Activated CD4-positive, alpha-beta T cell treated with anti-CD3 and anti-CD28 coated beads, Interleukin-2, amount 50 U/mL, for 16 hours (primary cell): Measurements from ENCODE around the gene NT5C1B.
A peak's percentile ranks its signal among the peaks of the same experiment; 100 is the strongest.

Experiments
- DNase-seq: peaks from one replicate; pipeline ENCODE4 v3.0.0-alpha.2; 2020

Gene NT5C1B

DNA sequence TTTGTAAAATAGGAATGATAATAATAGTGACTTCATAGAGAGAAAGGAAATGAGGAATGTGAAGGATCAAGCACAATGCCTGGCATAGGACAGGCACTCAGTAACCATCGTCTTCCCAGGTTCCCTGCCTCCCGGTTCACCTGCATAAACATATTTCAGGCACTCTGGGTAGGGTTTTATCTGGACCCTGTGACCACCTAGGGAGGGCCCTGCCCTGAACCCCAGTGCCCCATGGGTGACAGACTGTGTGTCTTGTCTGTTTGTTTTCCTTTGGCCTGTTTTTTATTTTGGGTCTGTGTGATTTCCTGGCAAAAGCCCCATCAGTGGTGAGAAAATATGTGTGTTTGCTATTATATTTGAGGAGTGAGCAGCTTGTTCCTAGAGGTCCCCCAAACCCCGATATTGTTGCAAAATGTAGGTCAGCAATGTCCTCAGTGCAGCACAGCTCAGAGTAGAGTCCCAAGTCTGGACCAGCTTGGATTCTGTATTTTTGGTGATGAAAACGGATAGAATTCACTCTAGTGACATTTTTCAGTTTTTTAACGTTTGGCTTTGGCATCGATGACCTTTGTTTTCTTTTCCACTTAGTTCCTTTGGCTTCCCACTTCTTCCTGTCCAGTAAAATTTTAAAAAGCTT, 9.6 kb upstream of the NT5C1B start:
- no peak for DNase-seq

DNA sequence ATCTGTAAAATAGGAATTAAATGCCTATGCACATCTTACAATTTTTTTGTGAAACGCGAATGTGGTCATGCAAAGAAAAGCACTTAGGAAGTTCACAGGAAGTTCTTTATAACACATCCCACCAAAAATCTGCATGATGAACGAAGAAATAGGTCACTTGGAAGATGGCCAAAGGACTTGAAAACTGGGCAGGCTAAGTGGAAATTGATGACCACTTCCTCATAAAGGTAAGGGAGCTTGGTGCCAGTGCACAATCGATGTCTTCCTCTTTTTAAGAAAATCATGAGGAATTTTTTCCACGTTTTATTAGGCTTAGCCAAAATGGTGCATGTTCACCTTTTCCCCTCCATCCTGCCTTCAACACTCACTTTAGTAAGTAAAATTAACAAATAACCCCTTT, 8.2 kb upstream of the NT5C1B start:
- DNase-seq, result no peak

DNA sequence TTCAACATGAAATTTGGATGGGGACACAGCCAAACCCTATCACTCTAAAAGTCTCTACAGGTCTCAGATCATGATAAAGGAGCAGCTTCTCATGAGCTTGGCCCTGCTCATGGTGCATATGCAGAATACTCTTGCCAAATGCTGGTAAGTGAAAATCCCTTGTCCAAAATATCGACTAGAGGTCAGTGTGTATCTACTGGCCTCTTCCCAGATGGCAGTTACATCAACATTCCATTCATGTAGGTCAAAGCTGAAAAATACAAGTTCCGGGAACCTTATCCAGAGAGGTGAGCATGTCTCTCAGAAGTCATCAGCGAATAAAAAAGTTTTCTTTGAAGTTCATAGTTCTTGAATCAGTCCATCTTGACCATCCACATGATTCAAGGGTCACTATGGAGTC, 7.6 kb upstream of the NT5C1B start:
- no peak for DNase-seq

DNA sequence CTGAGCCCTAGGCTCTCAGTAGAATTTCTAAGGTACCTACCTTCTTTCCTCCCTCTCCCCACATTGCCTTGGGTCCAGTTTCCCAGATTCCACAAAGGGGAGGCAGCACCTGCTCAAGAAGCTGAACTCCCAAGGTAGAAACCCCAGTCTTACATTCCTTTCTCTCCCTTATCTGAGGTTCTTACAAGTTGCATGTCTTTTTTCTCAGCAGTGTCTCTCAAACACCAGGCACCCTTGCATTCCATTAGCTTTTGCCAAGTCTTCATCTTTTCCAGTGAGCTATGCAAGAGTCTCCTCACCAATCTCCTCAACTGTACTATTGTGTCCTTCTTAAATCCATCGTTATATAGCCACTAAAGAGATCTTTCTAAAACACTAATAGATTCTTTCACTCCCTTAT, 4.1 kb upstream of the NT5C1B start:
- DNase-seq, result no peak

DNA sequence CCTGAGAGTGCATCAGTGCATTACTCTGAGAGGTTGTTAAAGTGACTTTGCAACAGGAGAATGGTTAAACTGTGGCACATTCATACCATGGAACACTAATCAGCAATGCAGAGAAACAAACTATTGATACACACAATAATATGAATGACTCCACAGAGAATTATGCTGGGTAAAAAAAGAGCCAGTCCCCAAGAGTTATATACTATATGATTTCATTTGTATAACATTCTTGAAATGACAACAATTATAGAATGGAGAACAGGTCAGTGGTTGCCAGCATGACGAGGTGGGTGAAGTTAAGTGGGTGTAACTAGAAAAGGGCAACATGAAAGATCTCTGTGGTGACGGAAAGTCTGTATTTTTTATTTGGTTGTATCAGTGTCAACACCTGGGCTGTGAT, 3.0 kb upstream of the NT5C1B start:
- no peak for DNase-seq

DNA sequence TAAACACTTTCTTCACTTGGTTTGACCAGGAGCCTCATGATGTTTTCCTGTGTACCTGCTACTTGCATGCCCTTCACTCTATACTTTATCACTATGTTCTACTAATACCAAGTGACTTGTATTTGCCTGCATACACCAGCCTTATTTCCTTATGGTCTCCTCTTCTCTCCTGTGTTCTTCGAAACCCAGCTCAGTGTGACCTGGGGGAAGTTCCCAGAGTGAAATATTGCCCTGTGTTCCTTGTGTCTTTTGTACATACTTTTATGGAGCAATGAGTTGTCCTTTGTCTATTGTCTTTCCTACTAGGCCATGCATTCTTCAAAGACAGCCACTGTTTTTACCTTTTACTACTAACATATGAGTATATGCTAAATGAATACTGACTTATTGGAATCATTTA, 567 bp downstream of the NT5C1B start:
- no peak for DNase-seq

DNA sequence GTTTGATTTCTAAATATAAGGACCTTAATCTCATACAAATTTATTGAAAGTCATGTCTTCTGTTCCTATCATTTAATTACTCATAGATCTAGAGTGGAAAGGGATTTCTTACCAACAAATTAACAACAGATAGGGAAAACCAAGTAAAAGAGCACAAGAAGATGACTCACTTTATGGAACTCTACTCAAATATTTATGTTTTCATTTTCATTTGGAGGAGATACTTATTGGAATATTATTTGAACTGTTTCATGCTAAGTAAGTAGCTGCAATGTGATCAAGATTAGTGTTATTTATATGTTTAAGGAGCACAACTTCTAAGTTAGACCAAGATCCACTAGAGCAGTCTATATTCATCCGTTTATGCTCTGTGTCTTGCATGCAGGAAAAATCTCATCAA, 1.3 kb downstream of the NT5C1B start:
- no peak for DNase-seq

DNA sequence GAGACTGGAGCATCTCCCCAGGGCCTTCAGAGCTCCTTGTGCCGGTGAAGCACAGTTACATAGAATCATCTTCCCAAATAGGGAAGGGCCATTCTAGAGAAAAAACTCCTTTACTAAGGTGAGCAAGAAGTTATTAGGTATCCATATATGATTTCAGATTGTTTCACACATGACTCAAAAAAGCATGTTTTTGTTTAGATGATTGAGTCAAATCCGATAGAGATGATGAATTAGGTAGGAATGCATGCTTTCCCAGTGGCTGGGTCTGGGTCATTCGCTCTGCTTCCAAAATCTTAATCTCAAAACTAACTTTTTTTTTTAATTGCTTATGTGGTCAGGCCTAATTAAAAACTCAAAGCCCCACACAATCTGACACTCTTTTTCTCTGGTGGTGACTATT, 3.8 kb downstream of the NT5C1B start:
- DNase-seq, result no peak

DNA sequence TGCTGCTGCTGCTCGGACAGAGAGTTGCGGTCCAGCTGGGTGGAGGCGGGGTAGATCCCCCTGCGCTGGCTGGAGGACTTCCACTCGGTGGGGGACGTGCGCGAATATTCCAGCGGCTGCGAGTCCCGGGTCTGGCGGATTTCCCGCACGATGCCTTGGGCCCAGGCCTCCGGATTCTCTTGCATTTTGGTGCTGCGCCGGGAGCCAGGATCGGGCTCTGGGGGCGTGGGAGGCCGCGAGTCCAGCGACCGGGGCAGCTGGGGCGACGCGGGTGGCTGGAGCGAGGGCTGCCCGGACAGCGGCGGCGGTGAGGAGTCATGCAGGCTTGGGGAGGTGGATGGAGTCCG, 4.8 kb downstream of the NT5C1B start:
- DNase-seq, result no peak

DNA sequence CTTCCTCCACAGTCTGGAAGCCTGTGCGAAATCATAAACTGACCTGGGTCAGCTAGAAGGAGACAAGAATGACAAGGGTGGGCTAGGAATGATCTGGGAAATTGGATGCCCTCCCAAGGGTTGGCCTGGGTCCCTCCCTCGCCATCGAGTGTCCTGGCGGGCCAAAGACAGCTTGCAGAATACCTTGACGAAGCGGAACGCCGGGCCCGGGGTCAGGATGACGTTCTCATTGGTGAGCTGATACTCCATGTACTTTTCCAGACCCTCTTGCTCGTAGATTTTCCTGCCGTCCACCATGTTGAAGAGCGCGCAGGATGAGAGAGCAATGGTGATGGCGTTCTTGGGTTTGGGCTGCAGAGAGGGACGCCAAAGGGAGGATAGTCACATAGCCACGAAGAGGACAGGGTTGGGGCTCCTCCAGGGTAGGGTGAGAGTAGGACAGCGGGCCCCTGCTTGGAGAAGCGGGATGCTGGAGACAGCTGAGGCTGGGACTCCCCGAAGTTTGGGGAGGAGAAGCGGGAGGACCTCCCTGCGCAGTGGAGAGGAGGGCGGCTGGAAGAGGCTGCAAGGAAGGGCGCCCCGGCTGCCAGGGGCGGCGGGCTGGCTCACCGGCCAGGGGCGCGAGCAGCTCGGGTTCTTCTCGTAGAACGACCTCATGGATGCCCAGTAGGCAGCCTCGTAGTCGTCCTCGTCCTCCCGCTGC, 5.3 kb downstream of the NT5C1B start:
- DNase-seq, result no peak

DNA sequence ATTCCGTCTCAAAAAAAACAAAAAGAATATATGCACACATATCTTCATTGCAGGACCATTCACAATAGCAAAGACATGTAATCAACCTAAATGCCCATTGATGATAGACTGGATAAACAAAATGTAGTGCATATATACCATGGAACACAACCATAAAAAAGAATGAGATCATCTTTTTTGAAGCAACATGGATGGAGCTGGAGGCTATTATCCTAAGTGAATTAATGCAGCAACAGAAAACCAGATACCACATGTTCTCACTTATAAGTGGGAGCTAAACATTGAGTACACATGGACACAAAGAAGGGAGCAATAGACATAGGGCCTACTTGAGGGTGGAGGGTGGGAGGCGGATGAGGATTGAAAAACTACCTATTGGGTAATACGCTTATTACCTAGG, 8.8 kb downstream of the NT5C1B start:
- no peak for DNase-seq

DNA sequence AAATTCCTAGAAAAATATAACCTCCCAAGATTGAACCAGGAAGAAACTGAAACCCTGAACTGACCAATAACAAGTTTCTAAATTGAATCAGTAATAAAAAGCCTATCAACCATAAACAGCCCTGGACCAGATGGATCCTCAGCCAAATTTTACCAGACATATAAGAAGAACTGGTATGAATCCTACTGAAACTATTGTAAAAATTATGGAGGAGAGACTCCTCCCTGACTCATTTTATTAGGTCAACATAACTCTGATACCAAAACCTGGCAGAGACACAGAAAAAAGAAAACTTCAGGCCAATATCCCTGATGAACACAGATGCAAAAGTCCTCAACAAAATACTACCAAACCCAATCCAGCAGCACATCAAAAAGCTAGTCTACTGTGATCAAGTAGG, 11.3 kb downstream of the NT5C1B start:
- no peak for DNase-seq

DNA sequence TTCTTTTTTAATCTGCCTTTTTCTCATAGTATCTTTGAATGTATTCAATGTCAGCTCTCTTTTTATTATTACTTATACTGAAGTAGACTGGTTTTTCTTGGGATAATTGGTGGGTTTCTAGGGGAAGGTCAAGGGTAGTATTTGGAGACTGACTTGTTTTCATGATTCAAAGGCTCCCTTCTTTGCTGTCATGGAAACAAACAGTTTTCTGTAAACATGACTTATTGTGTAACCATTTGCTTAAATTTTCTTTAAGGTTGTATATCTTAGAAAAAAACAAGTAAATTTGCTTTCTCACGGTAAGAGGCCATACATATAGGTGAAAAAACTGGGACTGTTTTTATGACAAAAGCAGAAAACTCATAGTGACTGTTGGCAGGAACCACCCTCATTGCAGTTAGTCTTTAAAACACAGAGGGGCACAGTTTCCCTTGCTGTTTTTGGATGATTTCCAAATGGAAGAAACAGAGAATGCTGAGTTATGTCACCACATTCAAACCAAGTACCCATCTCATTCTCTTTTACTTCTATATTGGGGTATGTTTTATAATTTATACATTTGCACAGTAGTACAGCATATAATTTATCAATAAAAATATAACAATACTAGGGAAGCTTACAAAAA, 23.1 kb downstream of the NT5C1B start:
- DNase-seq, result no peak

DNA sequence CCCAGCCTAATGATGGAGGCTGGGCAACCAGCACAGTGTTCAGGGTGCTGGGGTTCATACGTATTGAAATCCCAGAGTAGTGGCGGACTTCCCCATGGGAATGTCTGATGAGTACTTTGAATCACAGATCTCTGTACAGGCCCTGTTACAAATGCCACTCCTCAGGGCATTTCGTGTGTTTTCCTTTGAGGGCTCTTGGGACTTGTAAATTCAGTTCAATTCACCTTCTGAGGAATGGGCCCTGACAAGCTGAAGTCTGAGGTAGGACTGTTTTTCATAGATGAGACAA, 28.6 kb downstream of the NT5C1B start:
- DNase-seq, result no peak

DNA sequence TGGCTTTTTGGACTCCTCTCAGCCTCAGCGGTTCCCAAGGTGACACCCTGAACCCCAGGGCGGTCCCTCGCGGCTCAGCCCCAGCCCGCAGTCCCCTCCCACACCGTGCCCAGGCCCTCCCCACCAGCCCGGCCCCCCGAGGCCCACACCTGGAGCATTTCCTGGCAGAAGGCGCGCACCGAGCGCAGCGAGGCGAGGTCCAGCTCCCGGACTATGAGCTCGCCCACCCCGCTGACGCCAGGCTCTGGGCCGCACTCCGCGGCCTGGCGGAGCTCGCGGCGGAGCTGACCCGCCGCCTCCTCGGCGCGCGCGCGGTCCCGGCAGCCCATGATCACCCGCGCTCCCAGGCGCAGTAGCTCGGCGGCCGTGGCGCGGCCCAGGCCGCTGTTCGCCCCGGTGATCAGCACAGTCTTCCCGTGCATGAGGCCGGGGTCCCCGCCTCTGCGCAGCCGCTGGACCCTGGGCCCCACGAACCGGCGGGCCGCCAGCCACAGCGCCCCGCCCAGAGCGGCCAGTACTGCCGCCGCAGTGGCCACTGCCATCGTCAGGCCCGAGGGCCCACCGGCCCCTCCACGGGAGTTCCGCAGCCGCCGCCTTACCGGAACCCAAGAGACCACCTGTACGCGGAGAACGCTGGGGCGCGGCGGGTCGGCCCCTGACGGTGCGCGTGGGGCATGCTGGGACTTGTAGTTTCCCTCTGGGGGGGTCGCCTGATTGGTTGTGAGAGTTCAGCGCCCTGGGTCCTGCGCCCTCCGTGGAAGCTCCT, 29.2 kb downstream of the NT5C1B start, which contains the start of gene RDH14:
RDH14 (minus strand) TSS at position 623 of the 766 bp plus-strand sequence; CDS start at position 542, 81 bp downstream.
- DNase-seq, result peak; percentile 94

DNA sequence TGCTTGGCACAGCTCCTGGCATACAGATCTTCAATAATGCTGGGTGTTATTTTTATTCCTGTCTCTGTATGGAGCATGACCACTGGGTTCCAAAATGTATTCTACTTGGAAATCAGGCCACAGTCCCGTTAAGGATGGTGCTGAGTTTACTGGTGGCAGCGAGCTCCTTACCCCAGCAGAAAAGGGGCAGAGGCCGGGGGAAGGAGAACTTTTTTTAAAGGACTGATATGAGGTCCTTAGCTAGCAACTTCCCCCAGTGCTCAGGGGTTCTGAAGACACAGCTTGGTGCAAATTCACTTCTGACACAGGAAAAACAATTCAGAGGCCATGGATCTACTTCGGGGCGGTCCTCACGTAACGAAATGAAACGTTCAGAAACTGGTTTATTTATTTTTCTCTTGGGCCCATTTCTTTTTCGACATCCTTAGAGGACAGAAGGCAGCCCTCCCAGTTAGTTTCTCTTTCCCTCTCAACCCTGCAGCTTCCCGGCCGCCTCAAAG, 29.8 kb downstream of the NT5C1B start:
- DNase-seq, result peak; percentile 3

DNA sequence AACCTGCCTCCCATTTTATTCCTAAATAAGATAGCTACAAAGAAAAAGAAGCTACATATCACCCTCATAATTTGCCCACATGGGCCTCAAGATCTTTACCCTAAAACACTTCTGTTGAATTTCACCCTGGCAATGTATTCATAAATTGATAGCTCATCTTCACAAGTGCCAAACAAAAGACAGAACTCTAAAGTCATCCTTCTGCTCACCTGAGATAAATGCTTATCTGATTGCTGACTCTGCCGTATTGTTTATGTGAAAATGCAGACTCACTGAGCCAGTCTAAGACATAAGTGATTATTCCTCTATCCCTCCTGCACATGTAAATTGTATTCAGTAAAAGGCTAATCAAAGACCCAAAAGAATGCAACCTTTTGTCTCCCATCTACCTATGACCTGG, 30.9 kb downstream of the NT5C1B start:
- no peak for DNase-seq

DNA sequence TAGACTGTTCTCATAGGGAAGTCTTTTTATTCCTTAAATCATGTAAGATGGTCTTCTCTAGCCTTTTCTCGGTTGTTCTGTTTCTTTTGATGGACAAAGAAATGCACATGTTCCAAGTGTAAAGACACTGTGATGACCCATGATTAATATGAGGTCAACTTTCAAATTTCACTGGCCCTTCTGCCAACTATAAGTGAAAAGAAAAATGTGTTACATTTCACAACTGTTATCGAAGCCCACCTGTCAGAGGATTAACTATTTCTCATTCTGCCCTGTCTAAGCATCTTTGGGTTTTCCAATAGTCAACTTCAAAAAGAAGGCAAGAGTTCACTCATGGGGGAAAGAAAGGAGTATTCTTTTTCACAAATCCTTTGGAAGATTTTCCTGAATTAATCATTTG, 32.2 kb downstream of the NT5C1B start:
- no peak for DNase-seq

DNA sequence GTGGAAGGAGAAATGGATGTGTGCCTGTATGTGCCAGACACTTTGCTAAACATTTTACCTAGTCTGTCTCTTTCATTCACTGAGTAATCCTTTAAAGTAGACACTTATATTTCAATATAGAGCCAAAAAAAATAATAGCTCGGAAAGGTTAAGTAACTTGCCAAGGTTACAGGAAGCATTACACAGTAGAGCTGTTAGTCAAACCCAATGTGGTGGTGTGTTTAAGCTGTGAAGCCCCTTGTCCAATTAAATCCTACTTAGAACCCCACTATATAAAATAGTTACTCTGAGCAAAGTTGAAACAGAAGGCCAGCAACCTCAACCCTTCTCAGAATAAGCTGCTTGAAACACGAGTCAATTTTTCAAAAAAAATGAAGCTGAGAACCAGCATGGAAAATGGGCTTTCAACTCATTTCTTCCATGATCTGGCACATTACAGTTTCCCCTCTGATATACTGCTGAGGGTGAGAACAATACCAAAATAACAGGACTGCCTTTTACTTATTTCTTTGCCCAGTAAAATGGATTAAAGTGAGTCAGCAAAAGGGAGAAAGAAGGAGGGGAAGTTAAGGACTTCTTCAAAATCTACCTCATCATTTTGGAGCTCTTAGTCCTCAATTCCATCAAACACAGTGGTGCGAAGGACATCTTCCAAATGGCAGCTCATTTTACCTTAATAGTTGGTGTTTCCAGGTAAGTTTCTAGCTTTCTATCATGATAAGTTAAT, 36.9 kb downstream of the NT5C1B start:
- no peak for DNase-seq

DNA sequence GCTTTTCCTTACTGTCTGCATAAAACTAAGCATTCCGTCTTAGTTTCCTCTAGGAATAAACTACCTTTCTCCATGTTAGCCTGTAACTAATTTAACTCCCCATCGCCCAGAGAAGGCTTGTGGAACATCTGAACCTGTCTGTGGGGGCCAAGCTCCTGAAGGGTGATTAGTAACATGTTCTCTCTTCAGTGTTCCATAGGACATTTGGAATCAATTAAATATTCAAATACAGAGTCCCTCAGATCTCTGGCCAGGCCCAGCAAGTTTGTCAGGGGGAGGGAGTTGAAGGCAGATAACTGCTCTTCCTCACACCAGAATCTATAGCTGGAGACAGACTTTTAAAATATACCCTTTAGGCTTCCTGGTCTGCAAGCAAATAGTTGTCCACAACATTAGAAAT, 37.7 kb downstream of the NT5C1B start:
- DNase-seq, result no peak

DNA sequence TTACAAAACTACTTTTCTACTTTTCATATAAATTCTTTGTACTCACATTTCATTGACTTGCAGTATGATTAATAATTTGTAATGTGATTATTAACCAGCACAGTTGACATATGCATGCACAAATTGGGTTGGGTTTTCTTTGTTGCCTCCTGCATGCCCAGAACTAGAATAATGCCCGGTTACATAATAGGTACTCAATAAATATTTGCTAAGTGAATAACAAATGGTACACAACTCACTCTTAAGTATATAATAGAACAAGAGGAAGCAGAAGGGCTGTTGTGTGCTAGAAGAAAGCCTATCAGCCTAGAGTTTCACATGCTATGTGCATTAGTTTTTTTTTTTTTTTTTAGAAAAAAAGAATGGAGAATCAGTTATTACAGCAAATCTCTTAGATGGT, 38.2 kb downstream of the NT5C1B start:
- no peak for DNase-seq

DNA sequence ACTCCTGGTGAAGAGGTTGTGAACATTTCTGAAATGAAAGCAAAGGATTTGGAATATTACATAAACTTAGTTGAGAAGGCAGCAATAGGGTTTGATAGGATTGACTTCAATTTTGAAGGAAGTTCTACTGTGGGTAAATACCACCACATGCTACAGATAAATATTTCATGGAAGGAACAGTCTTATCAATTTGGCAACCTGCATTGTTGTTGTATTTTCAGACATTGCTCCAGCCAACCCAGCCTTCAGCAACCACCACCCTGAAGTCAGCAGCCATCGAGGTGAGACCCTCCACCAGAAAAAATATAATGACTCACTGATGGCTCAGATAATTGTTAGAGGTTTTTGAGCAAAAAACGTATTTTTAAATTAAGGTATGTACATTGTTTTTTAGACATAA, 38.9 kb downstream of the NT5C1B start:
- DNase-seq, result no peak

DNA sequence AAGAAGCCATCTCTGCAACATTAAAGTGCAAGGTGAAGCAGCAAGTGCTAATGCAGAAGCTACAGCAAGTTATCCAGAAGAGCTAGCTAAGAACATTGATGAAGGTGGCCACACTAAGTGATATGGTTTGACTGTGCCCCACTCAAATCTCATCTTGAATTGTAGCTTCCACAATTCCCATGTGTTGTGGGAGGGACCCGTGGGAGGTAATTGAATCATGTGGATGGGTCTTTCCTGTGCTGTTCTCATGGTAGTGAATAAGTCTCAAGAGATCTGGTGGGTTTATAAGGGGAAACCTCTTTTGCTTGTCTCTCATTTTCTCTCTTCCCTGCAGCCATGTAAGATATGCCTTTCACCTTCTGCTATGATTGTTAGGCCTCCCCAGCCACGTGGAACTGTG, 40.3 kb downstream of the NT5C1B start:
- no peak for DNase-seq
